GM19463 (cell line): ENCODE data around the gene AP3D1.
"Not testable (repeated sequence)": the region's sequence is repeated elsewhere in the genome, so short reads cannot be mapped to it uniquely, and the experiment has no call there.

Experiments used
- ATAC-seq: cut with Tn5 transposase; IDR thresholded peaks from one replicate; pipeline ENCODE4 v1.9.1; 2021; ENCODE audit warnings: mild to moderate bottlenecking, moderate library complexity; ENCODE audit not compliant: unreplicated experiment

AP3D1 gene

GRCh38 chr19:2151339-2152229 lies at the start of gene AP3D1:
Gene AP3D1, minus strand, starts transcription at chr19:2151566. Its CDS starts 232 bp downstream, at chr19:2151334.
- peak; percentile 93 for ATAC-seq

GRCh38 chr19:2200624-2201294 lies 49.4 kb upstream of the AP3D1 start:
- ATAC-seq, result not testable (repeated sequence)

- ATAC-seq, result no peak
Observed at GRCh38 chr19:2199861-2200623, 48.7 kb upstream of the AP3D1 start.

DNA sequence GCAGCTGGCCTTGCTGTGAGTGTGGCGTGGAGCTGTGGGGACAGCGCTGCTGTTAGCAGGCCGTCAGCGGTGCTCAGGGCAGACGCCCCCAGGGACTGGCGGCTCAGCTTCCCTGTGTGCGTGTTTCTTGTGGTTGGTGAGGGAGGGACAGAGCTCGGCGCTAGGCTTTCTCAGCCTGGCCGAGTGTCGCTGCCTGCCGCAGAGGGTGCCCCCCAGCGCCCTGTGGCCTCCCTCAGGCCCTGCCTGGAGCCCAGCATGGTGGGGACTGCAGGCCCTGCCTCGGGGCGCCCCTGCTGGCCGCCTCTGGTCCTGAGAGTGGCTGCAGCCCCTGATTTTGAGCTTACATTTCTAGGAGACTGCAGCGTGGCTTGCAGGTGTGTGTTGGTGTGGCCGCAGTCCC lies 47.8 kb upstream of the AP3D1 start:
- ATAC-seq, result no peak

DNA sequence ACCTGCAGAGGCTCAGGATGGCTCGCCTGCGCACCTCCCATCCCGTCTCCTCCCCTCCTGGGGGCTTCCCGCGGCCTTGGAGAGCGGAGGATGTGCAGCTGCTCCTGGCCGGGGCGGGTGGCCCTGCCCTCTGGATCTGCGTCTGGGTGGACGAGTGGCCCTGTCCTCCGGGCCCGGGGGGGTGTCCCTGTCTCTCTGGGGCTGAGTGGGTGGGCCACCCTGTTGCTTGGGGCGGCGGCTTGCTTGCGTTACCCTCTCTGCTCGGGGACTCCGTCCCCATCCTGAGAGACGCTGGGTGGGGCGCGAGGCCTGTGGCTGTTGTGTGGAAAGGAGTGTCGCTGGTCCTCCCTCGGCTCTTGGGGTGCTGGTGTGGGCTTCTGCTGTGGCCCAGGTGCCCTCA lies 47.0 kb upstream of the AP3D1 start:
- no peak for ATAC-seq

DNA sequence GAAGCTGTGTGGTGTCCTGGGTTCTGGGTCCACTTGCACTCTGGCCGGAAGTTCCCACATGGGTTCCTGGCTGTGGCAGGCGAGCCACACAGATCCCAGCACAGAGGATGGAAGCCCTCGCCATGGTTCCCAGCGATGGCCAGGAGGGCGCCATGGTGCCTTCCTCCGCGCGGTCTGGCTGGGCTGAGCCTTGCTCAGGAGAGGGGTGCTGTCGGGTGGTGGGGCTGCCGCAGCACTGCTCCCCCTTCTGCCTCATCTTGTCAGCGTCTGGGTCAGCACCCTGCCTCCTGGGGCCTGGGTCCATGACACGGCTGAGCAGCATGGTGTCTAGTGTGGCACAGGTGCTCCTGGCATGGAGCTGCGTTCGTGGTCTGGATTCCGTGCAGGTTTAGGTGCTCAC lies 45.9 kb upstream of the AP3D1 start:
- ATAC-seq, result no peak

GRCh38 chr19:2195914-2196313 lies 44.5 kb upstream of the AP3D1 start:
- ATAC-seq, result no peak

DNA sequence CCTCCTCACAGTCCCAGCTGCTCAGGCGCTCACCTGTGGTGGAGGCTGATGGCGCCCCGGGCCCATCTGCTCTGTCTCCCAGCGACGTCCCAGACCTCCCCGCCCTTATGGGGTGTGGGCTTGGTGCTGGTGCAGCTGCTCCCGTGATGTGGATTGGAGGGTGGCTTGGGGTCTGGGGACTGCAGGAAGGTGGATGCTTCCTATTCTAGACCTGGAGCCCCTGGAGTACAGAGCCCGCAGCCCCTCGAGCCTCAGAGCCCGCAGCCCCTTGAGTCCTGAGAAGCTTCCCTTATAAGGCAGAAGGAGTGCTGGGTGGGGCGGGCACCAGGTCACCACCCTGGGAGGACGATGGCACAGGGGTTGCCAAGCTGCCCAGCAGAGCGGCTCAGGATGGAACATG lies 44.0 kb upstream of the AP3D1 start:
- no peak for ATAC-seq

DNA sequence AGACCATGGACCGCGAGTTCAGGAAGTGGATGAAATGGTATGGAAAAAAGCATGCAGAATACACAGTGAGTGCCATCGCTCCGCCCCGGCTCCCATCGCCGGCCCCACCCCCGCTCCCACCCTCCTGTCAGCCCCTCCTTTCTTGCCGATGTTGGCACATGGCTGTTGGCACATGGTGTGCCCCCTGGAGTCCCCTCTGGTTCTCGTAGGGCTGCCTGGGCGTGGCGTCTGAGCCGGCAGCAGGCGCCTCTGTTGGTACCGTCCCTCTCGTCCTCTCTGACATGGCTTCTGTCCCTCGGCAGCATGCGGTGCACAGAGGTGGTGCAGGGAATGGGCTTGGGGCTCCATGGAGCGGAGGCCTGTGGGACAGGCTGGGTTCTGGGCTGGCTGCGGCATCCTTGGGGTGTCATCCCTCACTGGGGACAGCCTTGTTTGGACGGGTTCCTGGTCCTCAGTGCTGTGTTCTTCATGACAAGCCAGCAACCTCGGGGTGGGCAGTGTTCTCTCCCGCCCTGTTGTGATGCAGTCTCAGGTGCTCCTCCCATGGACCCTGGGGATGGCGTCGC lies 43.2 kb upstream of the AP3D1 start:
- no peak for ATAC-seq

GRCh38 chr19:2193807-2194206 lies 42.4 kb upstream of the AP3D1 start:
- ATAC-seq, result no peak

DNA sequence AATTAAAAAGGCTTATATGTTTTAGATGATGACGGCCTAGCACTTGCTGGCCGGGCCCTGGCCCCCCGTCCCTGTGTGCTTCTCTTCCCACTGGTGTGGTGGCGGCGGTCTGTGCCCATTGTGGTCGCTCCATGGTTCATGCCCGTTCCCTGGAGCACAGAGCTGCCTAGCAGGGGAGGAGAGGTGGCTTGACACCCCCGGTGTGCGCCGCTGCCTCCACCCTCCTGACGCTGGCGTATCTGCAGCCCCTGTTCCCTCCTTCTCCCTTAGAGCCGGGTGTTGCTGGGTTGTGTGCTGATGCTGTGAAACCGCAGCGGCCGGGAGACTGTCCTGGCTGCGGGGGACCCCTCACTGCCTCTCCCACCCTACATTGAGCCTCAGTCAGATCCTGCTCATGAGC lies 41.5 kb upstream of the AP3D1 start:
- no peak for ATAC-seq

- no peak for ATAC-seq
Observed at GRCh38 chr19:2191456-2192310, 40.3 kb upstream of the AP3D1 start.

- ATAC-seq, result no peak
Observed at GRCh38 chr19:2190848-2191455, 39.6 kb upstream of the AP3D1 start.

DNA sequence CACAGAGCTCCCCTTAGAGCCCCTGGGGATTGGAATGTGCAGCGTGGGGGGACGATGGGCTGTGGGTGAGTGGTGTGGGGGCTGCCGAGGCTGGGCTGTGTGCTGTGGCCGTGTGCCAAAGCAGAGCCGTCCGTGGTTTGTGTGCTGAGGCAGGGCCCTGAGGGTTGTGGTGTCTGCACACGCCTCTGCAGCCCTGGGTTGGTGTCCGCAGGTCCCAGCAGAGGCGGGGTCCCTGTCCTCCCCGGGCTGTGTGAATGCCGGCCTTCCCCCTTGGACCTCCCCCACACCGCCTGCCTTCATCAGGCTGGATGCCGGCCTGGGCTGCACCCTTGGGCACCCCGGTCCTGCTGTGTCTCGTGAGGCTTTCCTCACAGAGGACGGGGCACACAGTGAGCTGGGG lies 38.5 kb upstream of the AP3D1 start:
- no peak for ATAC-seq

DNA sequence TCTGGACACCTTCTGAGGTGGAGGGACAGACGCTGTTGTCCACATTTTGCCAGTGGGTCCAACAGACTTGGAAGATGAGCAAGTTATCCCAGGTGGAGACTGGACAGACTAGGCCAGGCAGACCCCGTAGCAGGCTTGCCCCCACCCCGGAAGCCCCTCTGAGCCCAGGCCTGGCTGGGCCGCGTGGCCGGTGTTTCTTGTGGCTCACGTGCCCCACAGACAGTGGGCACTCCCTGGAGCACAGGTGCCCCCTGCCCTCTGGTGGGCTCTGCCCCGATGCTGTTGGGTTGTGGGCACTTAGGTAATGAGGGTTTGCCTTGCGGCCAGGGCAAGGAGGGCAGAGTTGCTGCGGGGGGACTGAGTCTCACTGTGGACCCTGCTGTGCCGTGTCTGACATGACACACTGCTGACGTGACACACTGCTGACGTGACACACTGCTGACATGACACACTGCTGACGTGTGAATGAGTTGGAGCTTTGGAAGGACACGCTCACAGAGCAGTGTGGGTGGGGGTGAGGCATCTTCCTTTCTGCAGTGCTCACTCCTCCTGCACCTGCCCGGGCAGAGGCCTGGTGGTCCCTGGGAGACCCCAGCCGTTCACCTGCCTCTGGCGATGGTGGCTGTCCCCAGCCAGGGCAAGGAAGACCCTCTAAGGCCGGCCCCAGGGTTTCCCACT lies 37.5 kb upstream of the AP3D1 start:
- ATAC-seq, result no peak

- ATAC-seq, result no peak
Observed at GRCh38 chr19:2187159-2187558, 35.8 kb upstream of the AP3D1 start.

DNA sequence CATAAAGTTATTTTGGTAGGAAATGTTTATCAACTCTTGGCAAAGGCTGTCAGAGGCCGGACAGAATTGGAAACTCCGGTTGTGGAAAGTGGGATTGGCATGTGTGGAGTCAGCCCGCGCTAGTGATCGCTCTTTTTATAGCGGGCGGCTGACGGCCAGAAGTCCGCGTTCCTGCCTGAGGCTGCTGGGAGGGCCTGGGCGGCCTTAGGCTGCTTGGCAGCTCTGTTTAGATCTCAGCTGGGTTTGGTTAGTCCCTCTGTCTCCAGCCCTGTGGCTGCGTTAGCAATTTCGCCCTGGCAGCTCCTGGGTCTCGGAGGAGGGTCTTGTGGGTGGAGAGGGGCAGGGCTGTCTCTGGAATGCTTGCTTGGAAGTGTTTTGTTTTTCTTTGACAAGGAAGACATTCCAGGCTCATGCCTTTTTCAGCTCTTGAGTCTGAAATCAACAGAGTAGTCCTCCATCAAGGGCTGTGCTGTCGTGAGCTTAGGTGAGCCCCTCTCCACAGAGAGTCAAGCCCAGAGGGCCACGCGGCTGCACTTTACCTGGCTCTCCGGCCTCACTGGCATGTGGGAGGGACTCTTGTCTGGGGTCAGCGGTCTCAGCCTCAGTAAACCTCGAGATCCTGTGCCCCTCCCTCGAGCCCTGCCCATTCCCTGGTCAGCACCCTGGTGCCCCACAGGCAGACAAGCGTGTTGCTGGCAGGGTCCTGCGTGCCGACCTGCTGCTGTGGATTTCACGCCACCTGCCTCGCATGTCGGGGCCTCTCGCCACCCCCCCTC lies 34.9 kb upstream of the AP3D1 start:
- ATAC-seq, result no peak

DNA sequence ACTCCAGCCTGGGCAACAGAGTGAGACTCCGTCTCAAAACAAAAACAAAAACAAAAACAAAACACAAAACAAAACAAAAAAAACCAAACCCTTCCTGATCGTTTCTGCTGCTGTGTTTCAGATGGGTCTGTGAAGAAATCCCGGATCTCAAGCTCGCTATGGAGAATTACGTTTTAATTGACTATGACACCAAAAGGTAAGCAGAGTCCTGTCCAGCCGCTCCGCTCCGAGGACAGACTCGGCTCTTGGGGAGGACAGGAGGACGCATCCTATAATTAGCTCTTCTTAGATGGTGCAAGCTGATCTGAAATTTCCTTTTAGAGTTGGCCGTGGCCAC lies 34.3 kb upstream of the AP3D1 start:
- ATAC-seq, result no peak
